Measurements from ENCODE around the gene ABCF3. TPM values are rescaled to one million over a fixed set of nuclear protein-coding genes. Genes with fewer than 3 reads are reported as not detected.

ABCF3 gene
- polyA plus RNA-seq, 4 donors: 53.5 to 62.6 (median 54.5) TPM

DNA sequence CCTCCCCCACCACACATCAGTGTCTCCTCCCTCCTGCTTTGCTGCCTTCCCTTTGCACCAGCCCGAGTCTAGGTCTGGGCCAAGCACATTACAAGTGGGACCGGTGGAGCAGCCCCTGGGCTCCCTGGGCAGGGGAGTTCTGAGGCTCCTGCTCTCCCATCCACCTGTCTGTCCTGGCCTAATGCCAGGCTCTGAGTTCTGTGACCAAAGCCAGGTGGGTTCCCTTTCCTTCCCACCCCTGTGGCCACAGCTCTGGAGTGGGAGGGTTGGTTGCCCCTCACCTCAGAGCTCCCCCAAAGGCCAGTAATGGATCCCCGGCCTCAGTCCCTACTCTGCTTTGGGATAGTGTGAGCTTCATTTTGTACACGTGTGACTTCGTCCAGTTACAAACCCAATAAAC lies 2.3 kb upstream of the ABCF3 start:
- DNase-seq (ENCODE audit: low read depth in 4 of 4, low spot score in 3 of 4): no peak

DNA sequence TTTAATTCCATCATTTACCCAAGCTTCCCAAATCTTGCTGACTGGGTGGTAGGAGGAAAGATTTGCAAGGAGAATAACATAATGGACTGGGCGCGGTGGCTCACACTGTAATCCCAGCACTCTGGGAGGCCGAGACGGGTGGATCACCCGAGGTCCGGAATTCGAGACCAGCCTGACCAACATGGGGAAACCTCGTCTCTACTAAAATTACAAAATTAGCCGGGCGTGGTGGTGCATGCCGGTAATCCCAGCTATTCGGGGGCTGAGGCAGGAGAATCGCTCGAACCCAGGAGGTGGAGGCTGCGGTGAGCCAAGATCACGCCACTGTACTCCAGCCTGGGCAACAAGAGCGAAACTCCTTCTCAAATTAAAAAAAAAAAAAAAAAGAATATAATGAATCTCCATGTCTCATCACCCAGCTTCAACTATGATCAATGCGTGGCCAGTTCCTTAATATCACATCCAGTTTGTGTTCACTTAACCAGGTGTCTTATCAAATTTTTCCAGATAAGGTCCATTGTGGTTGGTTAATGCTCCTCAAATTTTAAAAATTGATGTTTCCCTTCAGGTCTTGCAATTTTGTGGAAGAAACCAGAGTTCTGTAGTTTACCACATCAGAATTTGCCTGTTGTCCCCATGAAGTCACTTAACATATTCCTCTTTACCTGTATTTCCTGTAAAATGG lies 1.3 kb upstream of the ABCF3 start:
- no peak for DNase-seq (ENCODE audit: low read depth in 4 of 4, low spot score in 3 of 4)

DNA sequence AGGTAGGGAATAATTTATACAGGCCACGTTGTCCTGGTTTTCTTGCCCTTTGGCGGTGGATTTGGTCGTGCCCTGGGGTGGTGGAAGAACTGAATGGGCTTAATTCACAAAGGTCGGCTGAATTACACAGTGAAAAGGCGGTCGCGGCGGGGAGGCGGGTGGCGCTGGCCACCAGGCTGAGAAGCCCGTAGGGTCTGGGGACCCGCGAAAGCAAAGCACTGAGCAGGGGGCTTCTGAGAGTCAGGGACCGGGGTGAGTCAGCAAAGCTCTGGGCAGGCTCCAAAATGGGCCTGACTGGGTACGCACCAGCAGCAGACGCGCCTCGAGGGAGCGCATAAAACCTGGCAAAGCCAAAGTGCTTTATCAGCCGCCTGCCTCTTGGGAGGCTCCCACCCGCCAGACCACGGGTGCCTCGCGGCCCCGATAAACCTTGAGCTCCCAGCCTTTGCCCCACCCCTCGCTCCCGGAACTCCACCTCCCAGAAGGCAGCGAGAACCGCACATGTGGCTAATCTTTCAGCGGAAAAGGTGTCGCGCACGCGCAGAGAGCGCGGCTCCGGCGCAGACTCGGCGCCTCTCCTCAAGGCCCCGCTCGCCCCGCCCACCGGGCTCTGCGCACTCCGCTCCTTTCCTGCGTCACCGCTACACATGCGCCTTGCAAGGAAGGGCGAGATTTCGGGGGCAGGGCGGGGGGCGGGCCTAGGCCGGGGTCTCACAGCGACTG lies 377 bp upstream of the ABCF3 start:
- peak; percentile 99 to 100 (median 99) for DNase-seq (ENCODE audit: low read depth in 4 of 4, low spot score in 3 of 4)

DNA sequence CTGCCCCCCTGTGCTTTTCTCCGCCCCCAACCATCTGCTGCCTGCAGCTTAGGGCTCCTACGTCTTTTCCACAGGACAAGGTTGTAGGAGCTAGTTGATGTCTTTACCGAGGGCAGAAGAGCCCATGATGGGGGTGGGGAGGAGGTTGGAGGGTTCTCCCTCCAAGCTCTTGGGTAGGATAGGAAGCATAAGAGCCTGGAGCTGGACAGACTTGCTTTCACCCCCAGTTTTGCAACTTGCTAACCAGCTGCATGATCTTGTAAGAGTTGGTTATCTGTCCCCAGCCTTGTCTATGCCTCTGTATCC lies 856 bp downstream of the ABCF3 start:
- no peak for DNase-seq (ENCODE audit: low read depth in 4 of 4, low spot score in 3 of 4)

DNA sequence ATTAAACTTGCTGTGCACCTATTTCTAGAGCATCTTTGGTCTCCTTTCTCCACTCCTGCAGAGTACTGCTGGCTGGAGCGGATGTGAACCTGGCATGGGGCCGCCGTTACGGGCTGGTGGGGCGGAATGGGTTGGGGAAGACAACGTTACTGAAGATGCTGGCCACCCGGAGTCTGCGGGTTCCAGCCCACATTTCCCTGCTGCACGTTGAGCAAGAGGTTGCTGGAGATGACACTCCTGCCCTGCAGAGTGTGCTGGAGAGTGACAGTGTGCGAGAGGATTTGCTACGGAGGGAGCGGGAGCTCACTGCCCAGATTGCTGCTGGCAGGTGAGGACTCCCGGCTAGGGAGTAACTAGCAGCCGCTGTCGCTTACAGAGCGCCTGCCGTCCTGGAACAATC lies 2.1 kb downstream of the ABCF3 start:
- no peak for DNase-seq (ENCODE audit: low read depth in 4 of 4, low spot score in 3 of 4)

DNA sequence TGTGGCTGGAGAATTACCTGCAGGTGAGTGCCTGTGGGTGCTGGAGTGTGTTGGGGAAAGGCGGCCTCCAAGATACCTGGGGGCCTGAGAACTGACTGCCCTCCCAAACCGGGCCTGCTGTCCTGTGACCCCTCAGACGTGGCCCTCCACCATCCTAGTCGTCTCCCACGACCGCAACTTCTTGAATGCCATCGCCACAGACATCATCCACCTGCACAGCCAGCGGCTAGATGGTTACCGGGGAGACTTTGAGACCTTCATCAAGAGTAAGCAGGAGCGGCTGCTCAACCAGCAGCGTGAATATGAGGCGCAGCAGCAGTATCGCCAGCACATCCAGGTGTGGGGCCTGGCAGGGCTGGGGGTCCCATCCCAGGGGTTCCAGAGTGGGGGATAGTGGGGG lies 3.4 kb downstream of the ABCF3 start:
- DNase-seq (ENCODE audit: low read depth in 4 of 4, low spot score in 3 of 4): no peak

DNA sequence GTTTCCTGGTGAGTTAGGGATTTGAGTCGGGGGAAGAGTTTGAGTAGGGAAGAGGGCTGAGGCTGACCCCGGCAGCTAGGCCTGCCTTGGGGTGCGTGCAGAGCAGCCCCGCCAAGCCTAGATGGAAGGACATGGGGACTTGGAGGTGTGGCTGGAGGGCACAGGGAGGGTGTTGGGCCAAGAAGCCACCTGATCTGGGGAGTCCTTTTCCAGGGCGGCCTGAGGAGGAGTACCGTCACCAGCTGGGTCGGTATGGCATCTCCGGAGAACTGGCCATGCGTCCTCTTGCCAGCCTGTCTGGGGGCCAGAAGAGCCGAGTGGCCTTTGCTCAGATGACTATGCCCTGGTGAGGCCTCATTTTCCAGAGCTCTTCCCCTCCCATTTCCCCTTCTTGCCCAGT lies 6.9 kb downstream of the ABCF3 start:
- no peak for DNase-seq (ENCODE audit: low read depth in 4 of 4, low spot score in 3 of 4)

DNA sequence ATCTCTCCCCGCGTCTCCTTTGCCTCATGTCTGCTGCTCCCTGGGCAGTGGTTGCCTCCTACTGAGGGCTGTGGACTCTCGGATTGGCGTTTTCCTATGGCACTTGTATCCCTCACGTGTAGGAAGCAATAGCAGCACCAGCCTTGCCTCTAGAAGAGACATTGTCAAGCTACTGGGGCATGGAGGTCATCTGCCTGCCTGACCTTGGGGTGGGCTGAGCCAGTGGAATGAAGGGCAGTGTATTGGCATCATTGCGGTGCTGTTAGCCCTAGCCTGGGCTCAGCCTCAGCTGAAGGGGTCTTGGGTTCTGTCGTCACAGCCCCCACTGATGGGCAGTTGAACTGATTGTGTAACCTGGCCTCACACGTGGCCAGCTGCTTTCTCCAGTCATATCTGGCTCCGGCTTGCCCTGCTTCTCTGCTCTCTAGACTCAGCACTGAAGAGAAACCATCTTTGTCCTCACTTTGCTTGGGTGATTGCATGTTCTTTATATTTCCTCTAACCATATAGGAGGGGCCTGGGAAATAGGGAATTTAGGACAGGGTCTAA lies 8.1 kb downstream of the ABCF3 start:
- no peak for DNase-seq (ENCODE audit: low read depth in 4 of 4, low spot score in 3 of 4)

DNA sequence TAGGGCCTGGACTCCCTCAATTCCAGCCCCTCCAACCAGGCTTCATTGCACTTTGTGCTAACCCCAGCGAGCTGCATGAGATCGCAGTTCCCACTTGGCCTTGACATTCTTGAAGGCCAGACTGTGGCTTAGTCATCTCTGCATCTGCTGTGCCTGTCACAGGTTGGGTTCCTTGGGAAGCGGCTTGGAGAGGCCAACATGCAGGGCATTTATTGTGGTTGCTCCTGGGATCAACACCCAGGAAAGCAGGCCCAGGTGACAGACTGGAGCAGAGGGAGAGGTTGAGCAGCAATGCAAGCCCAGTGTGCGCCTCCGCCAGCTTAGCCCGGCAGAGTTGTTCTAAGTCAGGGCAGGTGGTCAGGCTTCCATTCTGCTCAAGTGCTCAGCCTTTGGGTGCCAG lies 10.5 kb downstream of the ABCF3 start:
- no peak for DNase-seq (ENCODE audit: low read depth in 4 of 4, low spot score in 3 of 4)

DNA sequence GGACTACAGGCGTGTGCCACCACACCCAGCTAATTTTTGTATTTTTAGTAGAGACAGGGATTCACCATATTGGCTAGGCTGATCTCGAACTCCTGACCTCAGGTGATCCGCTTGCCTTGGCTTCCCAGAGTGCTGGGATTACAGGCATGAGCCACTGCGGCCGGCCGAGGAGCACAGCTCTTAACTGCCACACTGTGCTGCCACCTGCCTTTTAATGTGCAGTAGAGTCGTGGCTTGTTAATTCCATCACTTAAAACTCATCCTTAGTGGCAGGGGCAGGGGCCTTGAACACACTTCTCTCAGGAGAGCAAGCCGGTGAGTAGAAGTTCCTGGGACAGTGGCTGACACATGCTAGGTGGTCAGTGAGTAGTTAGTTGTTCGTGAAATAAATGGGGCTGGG lies 12.5 kb downstream of the ABCF3 start:
- DNase-seq (ENCODE audit: low read depth in 4 of 4, low spot score in 3 of 4): no peak

DNA sequence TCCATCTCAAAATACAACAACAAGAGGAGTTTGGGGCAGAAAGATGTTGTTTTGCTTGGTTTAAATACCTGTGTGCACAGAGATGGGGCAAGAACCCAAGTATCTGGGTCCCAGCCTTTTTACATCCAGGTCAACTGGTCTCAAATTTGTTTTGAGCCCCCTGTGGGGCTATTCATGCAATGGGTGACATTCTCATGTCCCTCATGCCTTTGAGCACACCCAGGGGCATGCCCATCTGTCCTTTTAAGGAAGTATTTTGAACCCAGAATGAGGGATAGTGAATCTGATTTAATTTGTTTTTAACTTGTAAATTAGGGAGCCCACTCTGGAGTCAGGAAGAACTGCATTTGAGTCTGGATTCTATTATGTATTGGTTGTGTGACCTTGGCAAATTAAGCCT lies 14.8 kb downstream of the ABCF3 start:
- no peak for DNase-seq (ENCODE audit: low read depth in 4 of 4, low spot score in 3 of 4)

DNA sequence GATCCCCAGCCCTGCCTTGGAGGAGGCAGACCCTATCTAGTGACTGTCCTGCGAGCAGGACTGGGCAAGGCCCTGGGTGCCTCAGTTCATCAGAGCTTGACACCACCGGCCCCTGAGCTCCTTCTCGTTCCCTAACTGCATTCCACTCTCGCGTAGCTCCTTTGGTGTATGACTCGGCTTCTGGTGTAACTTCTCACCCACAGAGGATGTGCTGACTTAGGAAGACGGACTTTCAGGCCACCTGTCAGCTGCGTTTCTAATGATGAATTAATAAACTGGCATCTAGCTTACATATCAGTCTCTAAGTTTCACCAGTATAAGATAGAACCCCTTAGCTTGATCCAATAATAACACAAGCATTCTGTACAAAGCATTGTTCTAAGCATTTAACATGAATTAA lies 17.5 kb downstream of the ABCF3 start:
- DNase-seq (ENCODE audit: low read depth in 4 of 4, low spot score in 3 of 4): no peak

DNA sequence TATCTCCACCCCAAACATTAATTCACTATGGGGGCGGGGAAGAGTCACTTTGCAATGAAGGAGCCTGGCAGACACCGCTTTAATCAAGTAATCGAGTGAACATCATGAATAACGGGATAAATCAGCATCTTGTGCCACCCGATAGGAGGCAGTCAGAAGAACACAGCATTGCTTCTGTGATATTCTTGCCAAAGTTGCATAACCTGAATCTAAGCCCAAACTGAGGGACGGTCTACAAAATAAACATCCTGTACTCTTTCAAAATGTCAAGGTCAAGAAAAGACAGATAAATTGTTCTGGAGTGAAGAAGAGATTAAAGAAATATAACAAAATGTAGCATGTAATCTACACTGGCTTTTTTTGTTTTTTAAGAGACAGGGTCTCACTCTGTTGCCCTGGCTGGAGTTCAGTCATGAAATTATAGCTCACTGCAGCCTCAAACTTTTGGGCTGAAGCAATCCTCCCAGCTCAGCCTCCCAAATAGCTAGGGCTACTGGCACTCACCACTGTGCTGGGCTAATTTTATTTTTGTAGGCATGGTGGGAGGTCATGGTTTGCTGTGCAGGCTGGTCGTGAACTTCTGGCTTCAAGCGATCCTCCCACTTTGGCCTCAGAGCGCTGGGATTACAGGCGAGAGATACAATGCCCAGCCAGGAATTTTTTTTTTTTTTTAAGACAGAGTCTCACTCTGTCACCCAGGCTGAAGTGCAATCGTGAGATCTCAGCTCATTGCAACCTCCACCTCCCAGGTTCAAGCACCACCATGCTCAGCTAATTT lies 23.3 kb downstream of the ABCF3 start:
- no peak for DNase-seq (ENCODE audit: low read depth in 4 of 4, low spot score in 3 of 4)

DNA sequence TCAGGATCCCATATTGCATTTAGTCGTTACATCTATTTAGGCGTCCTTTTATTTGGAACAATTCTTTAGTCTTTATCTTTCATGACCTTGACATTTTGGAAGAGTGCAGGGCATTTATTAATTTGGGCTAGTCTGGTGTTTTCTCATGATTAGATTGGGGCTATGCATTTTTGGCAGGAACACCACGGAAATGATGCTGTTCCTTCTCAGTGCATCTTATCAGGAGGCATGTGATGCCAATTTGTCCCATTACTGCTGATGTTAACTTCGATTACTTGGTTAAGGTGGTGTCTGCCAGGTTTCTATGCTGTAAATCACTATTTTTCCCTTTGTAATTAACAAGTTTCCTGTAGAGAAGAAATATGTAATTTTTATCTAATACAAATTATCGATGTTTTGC lies 25.3 kb downstream of the ABCF3 start:
- DNase-seq (ENCODE audit: low read depth in 4 of 4, low spot score in 3 of 4): no peak

DNA sequence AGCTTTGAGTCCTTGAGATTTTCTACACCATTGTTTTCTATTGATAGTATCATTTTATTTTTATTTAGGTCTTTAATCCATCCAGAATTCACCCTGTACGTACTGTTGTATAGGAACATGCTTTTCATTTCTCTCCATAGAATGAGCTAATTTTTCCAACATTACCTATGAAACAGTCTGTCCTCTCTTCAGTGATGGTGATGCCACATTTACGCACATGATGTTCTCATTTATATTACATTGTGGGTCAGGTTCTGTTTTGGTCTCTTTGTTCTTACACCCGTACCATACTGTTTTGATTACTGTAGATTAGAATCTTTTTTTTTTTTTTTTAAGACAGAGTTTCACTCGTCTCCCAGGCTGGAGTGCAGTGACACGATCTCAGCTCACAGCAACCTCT lies 25.7 kb downstream of the ABCF3 start:
- DNase-seq (ENCODE audit: low read depth in 4 of 4, low spot score in 3 of 4): no peak

DNA sequence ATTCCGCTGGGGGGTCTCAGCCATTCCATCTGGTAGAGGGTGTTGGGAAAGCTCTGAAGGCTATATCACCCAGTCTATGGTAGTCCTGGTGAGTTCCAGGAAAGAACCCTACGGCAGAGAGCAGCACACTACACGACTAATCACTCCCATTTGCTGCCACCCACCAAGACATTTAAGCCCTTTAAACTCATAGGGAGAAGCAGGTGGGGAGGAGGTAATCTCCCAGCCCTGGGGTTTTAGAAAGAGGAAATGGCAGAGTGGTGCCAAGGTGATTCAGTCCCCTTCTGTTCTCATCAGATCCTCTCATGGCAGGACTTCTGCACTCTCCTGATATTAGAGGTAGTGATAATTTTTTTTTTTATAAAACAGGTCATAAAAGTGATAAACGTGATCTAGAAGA lies 32.8 kb downstream of the ABCF3 start:
- no peak for DNase-seq (ENCODE audit: low read depth in 4 of 4, low spot score in 3 of 4)

DNA sequence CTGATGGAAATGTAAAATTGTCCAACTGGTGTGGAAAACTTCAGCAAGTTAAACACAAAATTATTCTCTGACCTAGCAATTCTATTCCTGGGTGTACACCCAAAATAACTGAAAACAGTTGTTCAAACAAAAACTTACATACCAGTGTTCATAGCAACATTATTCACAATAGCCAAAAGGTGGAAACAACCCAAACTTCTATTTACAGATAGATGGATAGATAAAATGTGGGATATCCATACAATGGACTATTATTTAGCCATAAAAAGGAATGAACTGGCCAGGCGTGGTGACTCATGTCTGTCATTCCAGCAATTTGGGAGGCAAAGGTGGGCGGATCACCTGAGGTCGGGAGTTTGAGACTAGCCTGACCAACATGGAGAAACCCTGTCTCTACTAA lies 36.5 kb downstream of the ABCF3 start:
- no peak for DNase-seq (ENCODE audit: low read depth in 4 of 4, low spot score in 3 of 4)

DNA sequence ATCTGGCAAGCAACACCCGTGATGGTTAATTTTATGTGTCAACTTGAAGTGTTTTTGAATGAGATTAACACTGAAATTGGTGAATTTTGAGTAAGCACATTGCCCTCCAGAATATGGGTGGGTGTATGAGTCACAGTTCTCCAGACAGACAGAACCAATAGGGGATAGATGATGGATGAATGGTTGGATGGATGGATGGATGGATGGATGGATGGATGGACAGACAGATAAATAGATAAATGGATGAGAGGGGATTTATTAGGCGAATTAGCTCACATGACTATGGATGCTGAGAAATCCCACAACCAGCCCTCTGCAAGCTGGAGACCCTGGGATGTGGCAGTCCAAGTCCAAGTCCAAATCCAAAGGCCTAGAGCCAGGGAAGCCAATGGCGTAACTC lies 37.9 kb downstream of the ABCF3 start:
- no peak for DNase-seq (ENCODE audit: low read depth in 4 of 4, low spot score in 3 of 4)

DNA sequence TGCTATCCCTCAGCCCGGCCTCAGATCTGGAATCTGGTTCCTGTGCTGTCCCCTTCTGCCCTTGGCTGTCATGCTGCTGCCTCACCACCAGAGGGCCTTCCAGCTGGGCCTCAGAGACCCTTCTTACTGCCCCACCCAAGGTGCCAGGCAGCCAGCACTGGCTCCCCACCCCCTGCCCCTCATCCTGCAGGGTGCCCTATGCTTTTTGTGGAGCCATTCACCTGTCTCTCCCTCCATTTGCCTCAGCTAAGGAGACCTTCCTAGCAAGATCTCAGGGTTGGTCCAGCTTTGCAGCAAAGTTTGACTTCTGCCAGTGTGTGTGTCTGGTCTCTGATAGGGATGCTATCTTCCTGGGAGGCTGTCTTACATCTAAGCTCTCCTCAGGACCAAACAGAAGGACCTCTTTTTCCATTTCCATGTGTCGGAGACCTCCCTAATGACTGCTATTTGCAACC lies 41.5 kb downstream of the ABCF3 start:
- DNase-seq (ENCODE audit: low read depth in 4 of 4, low spot score in 3 of 4): no peak

DNA sequence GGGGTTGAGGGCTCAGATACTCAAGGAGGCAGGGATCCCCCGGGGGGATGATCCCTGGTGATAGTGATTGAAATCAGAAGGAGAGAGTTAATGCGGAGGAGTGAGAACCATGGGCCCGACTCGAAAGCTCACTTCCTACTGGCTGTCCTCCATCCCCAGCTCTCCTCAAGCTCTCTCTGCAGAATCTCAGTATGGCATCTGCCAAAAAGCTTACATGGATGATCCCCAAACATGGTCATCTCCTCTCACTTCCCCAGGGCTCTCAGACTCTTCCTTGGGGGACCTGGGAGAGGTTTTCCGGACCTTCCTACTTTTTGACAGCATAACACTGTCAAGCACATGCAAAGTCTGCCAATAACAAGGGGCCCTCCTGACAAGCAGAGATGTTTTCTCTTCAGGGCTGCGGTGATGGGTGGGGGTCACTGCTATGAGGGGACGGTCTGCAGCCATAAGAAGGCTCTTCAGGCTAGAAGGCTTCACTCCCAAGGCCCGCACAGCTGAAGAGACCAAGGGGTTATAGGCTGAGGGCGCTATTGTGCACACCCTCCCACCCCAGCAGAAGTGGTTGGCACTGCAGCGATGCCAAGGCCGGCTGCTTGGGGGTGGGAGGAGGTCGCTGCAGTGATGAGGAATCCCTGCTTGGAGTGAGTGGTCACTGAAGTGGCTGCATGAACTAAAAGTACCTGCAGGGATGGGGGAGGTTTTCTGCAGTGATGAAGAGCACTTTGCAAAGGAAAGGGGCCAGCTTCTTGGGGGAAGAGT lies 42.6 kb downstream of the ABCF3 start:
- no peak for DNase-seq (ENCODE audit: low read depth in 4 of 4, low spot score in 3 of 4)

Data from right renal pelvis (tissue), 4 donors.